ENCODE results near the gene SERPINC1.
"Not testable (repeated sequence)": the region's sequence is repeated elsewhere in the genome, so short reads cannot be mapped to it uniquely, and the experiment has no call there.

Gene SERPINC1

DNA sequence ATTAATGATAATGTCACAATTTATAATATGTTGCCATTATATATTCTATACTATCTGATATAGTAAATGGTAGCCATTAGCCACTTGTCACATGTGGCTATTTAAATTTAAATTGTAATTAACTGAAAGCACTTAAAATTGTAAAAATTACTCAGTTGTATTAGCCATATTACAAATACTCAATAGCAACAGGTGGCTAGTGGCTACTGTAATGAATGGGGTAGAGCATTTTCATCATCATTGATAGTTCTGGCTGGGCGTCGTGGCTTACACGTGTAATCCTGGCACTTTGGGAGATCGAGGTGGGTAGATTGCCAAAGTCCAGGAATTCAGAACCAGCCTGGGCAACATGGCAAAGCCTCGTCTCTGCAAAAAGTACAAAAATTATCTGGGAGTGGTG is 32.4 kb downstream of the SERPINC1 start:
- TF ChIP-seq, protein P1, sequence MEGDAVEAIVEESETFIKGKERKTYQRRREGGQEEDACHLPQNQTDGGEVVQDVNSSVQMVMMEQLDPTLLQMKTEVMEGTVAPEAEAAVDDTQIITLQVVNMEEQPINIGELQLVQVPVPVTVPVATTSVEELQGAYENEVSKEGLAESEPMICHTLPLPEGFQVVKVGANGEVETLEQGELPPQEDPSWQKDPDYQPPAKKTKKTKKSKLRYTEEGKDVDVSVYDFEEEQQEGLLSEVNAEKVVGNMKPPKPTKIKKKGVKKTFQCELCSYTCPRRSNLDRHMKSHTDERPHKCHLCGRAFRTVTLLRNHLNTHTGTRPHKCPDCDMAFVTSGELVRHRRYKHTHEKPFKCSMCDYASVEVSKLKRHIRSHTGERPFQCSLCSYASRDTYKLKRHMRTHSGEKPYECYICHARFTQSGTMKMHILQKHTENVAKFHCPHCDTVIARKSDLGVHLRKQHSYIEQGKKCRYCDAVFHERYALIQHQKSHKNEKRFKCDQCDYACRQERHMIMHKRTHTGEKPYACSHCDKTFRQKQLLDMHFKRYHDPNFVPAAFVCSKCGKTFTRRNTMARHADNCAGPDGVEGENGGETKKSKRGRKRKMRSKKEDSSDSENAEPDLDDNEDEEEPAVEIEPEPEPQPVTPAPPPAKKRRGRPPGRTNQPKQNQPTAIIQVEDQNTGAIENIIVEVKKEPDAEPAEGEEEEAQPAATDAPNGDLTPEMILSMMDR (IDR thresholded peaks at IDR 0.05; ENCODE audit: low read depth, low read length), result no peak
- TF ChIP-seq EZH2phosphoT487 (IDR thresholded peaks at IDR 0.05; ENCODE audit: low read depth), result no peak
- Histone ChIP-seq H3K27ac (ENCODE audit: low read length) (no peak overlapping the region), H3K4me2 (ENCODE audit: low read length) (no peak overlapping the region), H3K79me2 (ENCODE audit: low read length) (no peaks in the 10 kb centered on the region), H3K9me3 (ENCODE audit: insufficient read depth, low read length) (no peaks in the 10 kb centered on the region), H3K4me3 (ENCODE audit: low read length) (no peak overlapping the region), H3K9ac (ENCODE audit: low read length) (no peak overlapping the region), H2AFZ (ENCODE audit: low read depth, low read length) (no peak overlapping the region), H3K4me1 (ENCODE audit: low read length) (no peaks in the 10 kb centered on the region), H3K36me3 (replicated peaks; ENCODE audit: low read depth, low read length) (peaks cover 7% of the 10 kb centered on the region), H4K20me1 (ENCODE audit: insufficient read depth, low read length) (no peaks in the 10 kb centered on the region), H3K27me3 (ENCODE audit: low read depth, low read length) (no peaks in the 10 kb centered on the region)

DNA sequence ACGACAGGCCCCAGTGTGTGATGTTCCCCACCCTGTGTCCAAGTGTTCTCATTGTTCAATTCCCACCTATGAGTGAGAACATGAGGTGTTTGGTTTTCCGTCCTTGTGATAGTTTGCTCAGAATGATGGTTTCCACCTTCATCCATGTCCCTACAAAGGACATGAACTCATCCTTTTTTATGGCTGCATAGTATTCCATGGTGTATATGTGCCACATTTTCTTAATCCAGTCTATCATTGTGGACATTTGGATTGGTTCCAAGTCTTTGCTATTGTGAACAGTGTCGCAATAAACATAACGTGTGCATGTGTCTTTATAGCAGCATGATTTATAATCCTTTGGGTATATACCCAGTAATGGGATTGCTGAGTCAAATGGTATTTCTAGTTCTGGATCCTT is 36.0 kb downstream of the SERPINC1 start:
- H3K79me2 ChIP-seq (ENCODE audit: low read length); H3K4me2 ChIP-seq (ENCODE audit: low read length); H3K27me3 ChIP-seq (ENCODE audit: low read depth, low read length); H3K36me3 ChIP-seq (replicated peaks; ENCODE audit: low read depth, low read length); H3K9ac ChIP-seq (ENCODE audit: low read length); H4K20me1 ChIP-seq (ENCODE audit: insufficient read depth, low read length); H3K27ac ChIP-seq (ENCODE audit: low read length); H2AFZ ChIP-seq (ENCODE audit: low read depth, low read length); H3K9me3 ChIP-seq (ENCODE audit: insufficient read depth, low read length); H3K4me3 ChIP-seq (ENCODE audit: low read length); H3K4me1 ChIP-seq (ENCODE audit: low read length): not testable (repeated sequence)

- Histone ChIP-seq H3K4me3 (ENCODE audit: low read length) (no peak overlapping the region), H3K4me2 (ENCODE audit: low read length) (no peak overlapping the region), H3K9me3 (ENCODE audit: insufficient read depth, low read length) (no peaks in the 10 kb centered on the region), H3K36me3 (replicated peaks; ENCODE audit: low read depth, low read length) (peaks cover 2% of the 10 kb centered on the region), H3K27me3 (ENCODE audit: low read depth, low read length) (no peaks in the 10 kb centered on the region), H3K79me2 (ENCODE audit: low read length) (no peaks in the 10 kb centered on the region), H3K27ac (ENCODE audit: low read length) (no peak overlapping the region), H4K20me1 (ENCODE audit: insufficient read depth, low read length) (no peaks in the 10 kb centered on the region), H2AFZ (ENCODE audit: low read depth, low read length) (no peak overlapping the region), H3K4me1 (ENCODE audit: low read length) (no peaks in the 10 kb centered on the region), H3K9ac (ENCODE audit: low read length) (no peak overlapping the region)
- TF ChIP-seq, protein P1 (IDR thresholded peaks at IDR 0.05; ENCODE audit: low read depth, low read length), result no peak
- TF ChIP-seq EZH2phosphoT487 (IDR thresholded peaks at IDR 0.05; ENCODE audit: low read depth), result no peak
These were observed 38.9 kb downstream of the SERPINC1 start for GRCh38 chr1:173878251-173878650.

DNA sequence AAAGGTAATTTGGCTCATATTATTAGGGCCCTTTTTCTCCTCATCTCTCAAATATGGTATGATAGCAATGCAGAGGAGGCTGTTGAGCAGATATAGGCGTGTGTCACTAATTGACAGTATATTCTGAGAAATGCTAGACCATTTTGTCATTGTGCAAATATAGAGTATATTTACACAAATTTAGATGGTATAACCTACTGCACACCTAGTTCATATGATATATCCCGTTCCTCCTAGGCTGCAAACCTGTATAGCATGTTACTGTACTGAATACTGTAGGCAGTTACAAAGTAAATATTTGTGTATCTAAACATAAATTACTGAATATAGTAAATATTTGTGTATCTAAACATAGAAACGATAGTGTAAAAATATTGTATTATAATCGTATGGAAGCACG is 40.4 kb downstream of the SERPINC1 start:
- Histone ChIP-seq H3K27me3 (ENCODE audit: low read depth, low read length) (no peaks in the 10 kb centered on the region), H3K4me1 (ENCODE audit: low read length) (no peaks in the 10 kb centered on the region), H4K20me1 (ENCODE audit: insufficient read depth, low read length) (no peaks in the 10 kb centered on the region), H3K79me2 (ENCODE audit: low read length) (no peaks in the 10 kb centered on the region), H3K36me3 (replicated peaks; ENCODE audit: low read depth, low read length) (peaks cover 2% of the 10 kb centered on the region), H3K9ac (ENCODE audit: low read length) (no peak overlapping the region), H3K4me3 (ENCODE audit: low read length) (no peak overlapping the region), H3K4me2 (ENCODE audit: low read length) (no peak overlapping the region), H3K27ac (ENCODE audit: low read length) (no peak overlapping the region), H2AFZ (ENCODE audit: low read depth, low read length) (no peak overlapping the region), H3K9me3 (ENCODE audit: insufficient read depth, low read length) (no peaks in the 10 kb centered on the region)
- TF ChIP-seq EZH2phosphoT487 (IDR thresholded peaks at IDR 0.05; ENCODE audit: low read depth), result no peak
- TF ChIP-seq, protein P1 (IDR thresholded peaks at IDR 0.05; ENCODE audit: low read depth, low read length), result no peak

DNA sequence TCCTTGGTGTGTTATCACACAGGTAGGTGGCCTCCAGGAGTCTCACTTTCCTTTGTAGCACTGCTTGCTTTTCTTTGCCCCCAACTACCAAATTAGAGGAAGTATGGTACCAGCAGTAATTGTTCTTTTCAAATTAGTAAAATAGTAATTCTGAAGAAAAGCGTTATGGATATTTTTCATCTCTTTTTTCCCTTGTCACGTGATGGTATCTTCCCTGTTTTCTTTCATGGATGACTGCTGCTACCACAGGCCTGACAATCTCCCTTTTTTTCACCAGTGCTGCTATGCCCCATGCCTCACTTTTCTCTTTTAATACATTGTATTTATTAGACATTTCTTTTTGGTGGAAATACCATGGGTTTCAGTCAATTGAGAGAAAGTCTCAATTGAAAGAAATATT is 45.6 kb downstream of the SERPINC1 start:
- TF ChIP-seq, protein P1 (IDR thresholded peaks at IDR 0.05; ENCODE audit: low read depth, low read length), result no peak
- TF ChIP-seq EZH2phosphoT487 (IDR thresholded peaks at IDR 0.05; ENCODE audit: low read depth), result no peak
- peaks cover 18% of the 10 kb centered on the region for H3K36me3 ChIP-seq (replicated peaks; ENCODE audit: low read depth, low read length)

More for the DNA sequence above, 45.6 kb downstream of the SERPINC1 start:
- H4K20me1 ChIP-seq (ENCODE audit: insufficient read depth, low read length), result peaks cover 5% of the 10 kb centered on the region
- no peak overlapping the region for H3K4me3 ChIP-seq (ENCODE audit: low read length)
- H2AFZ ChIP-seq (ENCODE audit: low read depth, low read length), result no peak overlapping the region
- no peaks in the 10 kb centered on the region for H3K27me3 ChIP-seq (ENCODE audit: low read depth, low read length)
- H3K9ac ChIP-seq (ENCODE audit: low read length), result no peak overlapping the region
- H3K4me2 ChIP-seq (ENCODE audit: low read length), result no peak overlapping the region
- no peak overlapping the region for H3K27ac ChIP-seq (ENCODE audit: low read length)
- peaks cover 27% of the 10 kb centered on the region for H3K4me1 ChIP-seq (ENCODE audit: low read length)
- no peaks in the 10 kb centered on the region for H3K9me3 ChIP-seq (ENCODE audit: insufficient read depth, low read length)
- peaks cover 17% of the 10 kb centered on the region for H3K79me2 ChIP-seq (ENCODE audit: low read length)
